CD4-positive, alpha-beta T cell (primary cell): ENCODE results near the gene MAST3. TPM values are rescaled to one million over a fixed set of nuclear protein-coding genes. Genes with fewer than 3 reads are reported as not detected.

Experiments
- ATAC-seq: fragments of 200-7000 bp; cut with Tn5 transposase; one replicate; pipeline ENCODE4 v1.10.0; 2022; ENCODE audit warnings: mild to moderate bottlenecking; ENCODE audit not compliant: poor library complexity
- CTCF ChIA-PET: fragments of 350-600 bp; sonication (Branson Sonifier 250); formaldehyde crosslinking; loops from one replicate; lab custom pipeline; 2021; ENCODE audit warnings: antibody characterized with exemption, inconsistent platforms; lab: Charles Lee
- POLR2A ChIA-PET: fragments of 350-600 bp; sonication (Branson Sonifier 250); formaldehyde crosslinking; loops from one replicate; lab custom pipeline; 2021; ENCODE audit warnings: antibody characterized with exemption, inconsistent platforms; lab: Charles Lee
- DNase-seq, 14 experiments: peaks; one replicate each; pipeline ENCODE4 v3.0.0-alpha.2; 2013 to 2020; ENCODE audit warnings: mixed read lengths in 2 of 14
- H3K27ac ChIP-seq, 2 donors: one replicate each; pipeline versions ENCODE4 v1.5.1 to v1.7.0; 2013; ENCODE audit warnings: low read length in 2 of 2, low read depth in 1 of 2, mild to moderate bottlenecking in 1 of 2
- H3K27me3 ChIP-seq, 2 experiments: 1 replicate in 1 of 2; 2 replicates in 1 of 2; pipeline versions ENCODE4 v1.6.1 to v1.7.0; 2013; ENCODE audit warnings: low read length in 2 of 2, control low read depth in 1 of 2, mild to moderate bottlenecking in 1 of 2, moderate library complexity in 1 of 2; ENCODE audit not compliant: insufficient read depth in 2 of 2, control insufficient read depth in 1 of 2
- H3K36me3 ChIP-seq: one replicate; pipeline ENCODE4 v1.6.1; 2013; ENCODE audit warnings: low read length, control low read depth; ENCODE audit not compliant: insufficient read depth
- H3K4me1 ChIP-seq: one replicate; pipeline ENCODE4 v1.6.1; 2013; ENCODE audit warnings: low read length, control low read depth; ENCODE audit not compliant: insufficient read depth
- H3K4me3 ChIP-seq: one replicate; pipeline ENCODE4 v1.5.1; 2013; ENCODE audit warnings: mild to moderate bottlenecking, low read length, moderate library complexity
- H3K9me3 ChIP-seq, 2 experiments: 1 replicate in 1 of 2; 2 replicates in 1 of 2; pipeline versions ENCODE4 v1.6.1 to v1.7.0; 2013; ENCODE audit warnings: low read length in 2 of 2, mild to moderate bottlenecking in 2 of 2, control low read depth in 1 of 2, moderate library complexity in 1 of 2; ENCODE audit not compliant: control insufficient read depth in 1 of 2, insufficient read depth in 1 of 2
- H3K27ac Mint-ChIP-seq: one replicate; pipeline ENCODE4 v1.8.0; 2020; ENCODE audit warnings: mixed read lengths
- H3K27me3 Mint-ChIP-seq: one replicate; pipeline ENCODE4 v1.8.0; 2021; ENCODE audit warnings: mixed read lengths
- H3K36me3 Mint-ChIP-seq: one replicate; pipeline ENCODE4 v1.8.0; 2021; ENCODE audit warnings: low read depth, mixed read lengths
- H3K4me1 Mint-ChIP-seq: one replicate; pipeline ENCODE4 v1.8.0; 2021; ENCODE audit warnings: low read depth, mixed read lengths
- H3K4me3 Mint-ChIP-seq: one replicate; pipeline ENCODE4 v1.8.0; 2020; ENCODE audit warnings: mild to moderate bottlenecking, mixed read lengths
- H3K9me3 Mint-ChIP-seq: one replicate; pipeline ENCODE4 v1.8.0; 2020; ENCODE audit warnings: mixed read lengths
- CTCF ChIP-seq: fragments of 200-600 bp; IDR thresholded peaks from one replicate; pipeline ENCODE4 v1.8.0; 2022; ENCODE audit warnings: antibody characterized with exemption, mild to moderate bottlenecking
- intact Hi-C, 2 experiments: fragments of 100-400 bp; cut with DNase I in 1 of 2; cut with micrococcal nuclease in 1 of 2; formaldehyde crosslinking; loops; one replicate each; pipeline versions ENCODE4 v1.15.1 to v1.9.0; 2023 to 2025; cut with DNase I, micrococcal nuclease
- total RNA-seq, 174 experiments: library from RNA in 2 of 174; stranded (reverse) in 2 of 174; gene quantifications; one replicate each; pipeline ENCODE4 v1.2.3 and lab custom pipeline; 2021 to 2026

The MAST3 gene
- total RNA-seq, 2 experiments from 2014 or later = 16.1 to 16.4 TPM

- H3K4me1 ChIP-seq = peaks cover 21% of the 10 kb centered on the region
- no peaks in the 10 kb centered on the region for H3K27me3 Mint-ChIP-seq
- no peak for DNase-seq
- ChIA-PET POLR2A (interaction anchor here (1.0 to 1.5 kb wide), 3 partner anchors 10 to 71 kb away, joined by 3 to 5 read pairs (median 3); no protein-coding TSS in a partner anchor), CTCF (interaction anchor here (1.8 kb wide), 1 partner anchor 9 kb away, joined by 9 read pairs; the partner anchor contains the start of gene PIK3R2)
- H3K27ac ChIP-seq = no peak overlapping the region
- H3K4me3 Mint-ChIP-seq = no peak overlapping the region
- H3K4me1 Mint-ChIP-seq = peaks cover 8% of the 10 kb centered on the region
- no peak for ATAC-seq
- peaks cover 25% of the 10 kb centered on the region for H3K36me3 ChIP-seq
- H3K4me3 ChIP-seq = peak overlapping the region; percentile 20
- no peaks in the 10 kb centered on the region for H3K9me3 ChIP-seq
- peak; percentile 28 for TF ChIP-seq CTCF
- intact Hi-C loops = loop anchor here (1.0 to 2.0 kb wide), 3 partner anchors 49 to 249 kb away; no protein-coding TSS in a partner anchor
- peaks cover 23% of the 10 kb centered on the region for H3K36me3 Mint-ChIP-seq
- H3K27ac Mint-ChIP-seq = no peak overlapping the region
- no peaks in the 10 kb centered on the region for H3K27me3 ChIP-seq
- H3K9me3 Mint-ChIP-seq = no peaks in the 10 kb centered on the region
Measured at GRCh38 chr19:18161636-18162002, 64.0 kb downstream of the MAST3 start.

- Mint-ChIP-seq H3K9me3 (no peaks in the 10 kb centered on the region), H3K4me3 (no peak overlapping the region), H3K27me3 (no peaks in the 10 kb centered on the region), H3K36me3 (peaks cover 41% of the 10 kb centered on the region), H3K27ac (no peak overlapping the region), H3K4me1 (peaks cover 8% of the 10 kb centered on the region)
- Histone ChIP-seq H3K9me3 (no peaks in the 10 kb centered on the region), H3K36me3 (peaks cover 31% of the 10 kb centered on the region), H3K27ac (no peak overlapping the region), H3K4me1 (peaks cover 25% of the 10 kb centered on the region), H3K27me3 (no peaks in the 10 kb centered on the region), H3K4me3 (no peak overlapping the region)
- intact Hi-C loops = no loop called here
- TF ChIP-seq CTCF = no peak
- CTCF ChIA-PET = interaction anchor here (0.6 kb wide), 1 partner anchor 50 kb away, joined by 4 read pairs; no protein-coding TSS in a partner anchor
- ATAC-seq (no peak), DNase-seq (no peak)
- POLR2A ChIA-PET = interaction anchor here (1.3 kb wide), 1 partner anchor 47 kb away, joined by 3 read pairs; no protein-coding TSS in a partner anchor
Measured at GRCh38 chr19:18164072-18164471, 66.5 kb downstream of the MAST3 start.

- peaks cover 16% of the 10 kb centered on the region for H3K4me1 ChIP-seq
- H3K27me3 ChIP-seq = no peaks in the 10 kb centered on the region
- no peaks in the 10 kb centered on the region for H3K9me3 ChIP-seq
- no peak overlapping the region for H3K4me3 ChIP-seq
- no peaks in the 10 kb centered on the region for H3K27me3 Mint-ChIP-seq
- no peak overlapping the region for H3K27ac ChIP-seq
- H3K4me1 Mint-ChIP-seq = no peaks in the 10 kb centered on the region
- H3K4me3 Mint-ChIP-seq = no peak overlapping the region
- TF ChIP-seq CTCF = no peak
- peaks cover 44% of the 10 kb centered on the region for H3K36me3 Mint-ChIP-seq
- CTCF ChIA-PET = no interaction called here
- intact Hi-C loops = loop anchor here in 1 of 2 experiments (2.0 to 5.0 kb wide), 2 partner anchors 159 to 229 kb away; no protein-coding TSS in a partner anchor
- H3K36me3 ChIP-seq = peaks cover 31% of the 10 kb centered on the region
- ATAC-seq = no peak
- H3K27ac Mint-ChIP-seq = no peak overlapping the region
- DNase-seq = no peak
- H3K9me3 Mint-ChIP-seq = no peaks in the 10 kb centered on the region
- POLR2A ChIA-PET = no interaction called here
Measured at GRCh38 chr19:18165794-18166544, 68.4 kb downstream of the MAST3 start.
